HCT116 (cell line): ENCODE measurements around the gene PLGRKT. TPM values are rescaled to one million over a fixed set of nuclear protein-coding genes. Genes with fewer than 3 reads are reported as not detected.

Experiments
- ATAC-seq: fragments of 200-7000 bp; cut with Tn5 transposase; 2 replicates; pipeline ENCODE4 v1.9.1; 2020; ENCODE audit warnings: mild to moderate bottlenecking, moderate library complexity
- BruUV-seq: library from RNA; stranded (reverse); fragments of 400-500 nt; replicated peaks from 2 replicates; lab custom pipeline; 2021; lab: Mats Ljungman, UMichigan
- CTCF ChIA-PET: fragments of 300-600 bp; sonication (Branson Sonifier 250); formaldehyde crosslinking; loops from one replicate; lab custom pipeline; 2021; ENCODE audit warnings: antibody characterized with exemption; lab: Charles Lee
- POLR2A ChIA-PET: fragments of 300-600, 350-600 bp; sonication (Branson Sonifier 250); formaldehyde crosslinking; loops from one replicate; lab custom pipeline; 2021; ENCODE audit warnings: antibody characterized with exemption; lab: Charles Lee
- RAD21 ChIA-PET, 2 experiments: fragments of 300-600 bp; sonication (Branson Sonifier 250); formaldehyde crosslinking; loops; one replicate each; lab custom pipeline; 2023; ENCODE audit warnings: low total read pairs in 2 of 2; ENCODE audit not compliant: uncharacterized antibody in 2 of 2, unreplicated experiment in 2 of 2, low non-redundant PET in 1 of 2; lab: Charles Lee
- DNase-seq: peaks from one replicate; pipeline ENCODE4 v3.0.0-alpha.2; 2010; ENCODE audit warnings: low read depth, low spot score
- H2AFZ ChIP-seq: fragments of 200-600 bp; shearing (Covaris generic), sonication (generic); 2 replicates; pipeline ENCODE4 v1.6.1; 2017; ENCODE audit warnings: low read depth, mixed run types, mixed read lengths, antibody characterized with exemption, low read length; ENCODE audit not compliant: poor library complexity, severe bottlenecking
- H3K27ac ChIP-seq: 2 replicates; pipeline ENCODE4 v1.5.1; 2012; ENCODE audit warnings: low read depth, low read length
- H3K27me3 ChIP-seq: fragments of 200-600 bp; sonication (generic); 2 replicates; pipeline ENCODE4 v1.6.1; 2016; ENCODE audit warnings: mixed run types, low read length, mixed read lengths; ENCODE audit not compliant: insufficient read depth
- H3K36me3 ChIP-seq, 2 experiments: fragments of 200-500 bp in 1 of 2; fragments of 200-600 bp in 1 of 2; sonication (Bioruptor generic) in 1 of 2; sonication (generic) in 1 of 2; 2 replicates each; pipeline versions ENCODE4 v1.5.1 to v1.6.1; 2014 to 2016; ENCODE audit warnings: low read length in 2 of 2, inconsistent platforms in 1 of 2, mixed read lengths in 1 of 2, mixed run types in 1 of 2; ENCODE audit not compliant: insufficient read depth in 2 of 2, control insufficient read depth in 1 of 2
- H3K4me1 ChIP-seq, 2 experiments: fragments of 200-600 bp in 1 of 2; sonication (generic) in 1 of 2; 2 replicates each; pipeline versions ENCODE4 v1.5.1 to v1.6.1; 2012 to 2017; ENCODE audit warnings: low read length in 2 of 2, inconsistent platforms in 1 of 2, mild to moderate bottlenecking in 1 of 2, mixed read lengths in 1 of 2, mixed run types in 1 of 2, moderate library complexity in 1 of 2; ENCODE audit not compliant: insufficient read depth in 2 of 2, control insufficient read depth in 1 of 2
- H3K4me2 ChIP-seq: fragments of 200-600 bp; sonication (generic); 2 replicates; pipeline ENCODE4 v1.6.1; 2017; ENCODE audit warnings: mixed run types, low read length, mixed read lengths
- H3K4me3 ChIP-seq, 2 experiments: fragments of 200-600 bp in 1 of 2; sonication (generic) in 1 of 2; replicated peaks in 1 of 2; 2 replicates each; pipeline ENCODE4 v1.5.1; 2011 to 2016; ENCODE audit warnings: low read length in 2 of 2, control low read depth in 1 of 2, low read depth in 1 of 2, mild to moderate bottlenecking in 1 of 2, mixed read lengths in 1 of 2, mixed run types in 1 of 2
- H3K79me2 ChIP-seq: fragments of 200-600 bp; sonication (generic); 2 replicates; pipeline ENCODE4 v1.6.1; 2017; ENCODE audit warnings: mild to moderate bottlenecking, mixed run types, low read length, moderate library complexity, mixed read lengths; ENCODE audit not compliant: insufficient read depth
- H3K9ac ChIP-seq: fragments of 200-600 bp; sonication (generic); 2 replicates; pipeline ENCODE4 v1.6.1; 2016; ENCODE audit warnings: low read length, mixed read lengths
- H3K9me2 ChIP-seq: fragments of 200-600 bp; sonication (generic), shearing (Covaris generic); 2 replicates; pipeline ENCODE4 v1.6.1; 2017; ENCODE audit warnings: mixed run types, mild to moderate bottlenecking, moderate library complexity; ENCODE audit not compliant: insufficient read depth
- H3K9me3 ChIP-seq, 2 experiments: fragments of 200-500 bp in 1 of 2; fragments of 200-600 bp in 1 of 2; sonication (Bioruptor generic) in 1 of 2; sonication (generic) in 1 of 2; 2 replicates each; pipeline ENCODE4 v1.6.1; 2014 to 2017; ENCODE audit warnings: low read length in 2 of 2, mixed read lengths in 2 of 2, inconsistent platforms in 1 of 2, low read depth in 1 of 2, mild to moderate bottlenecking in 1 of 2, mixed run types in 1 of 2, moderate library complexity in 1 of 2; ENCODE audit not compliant: control insufficient read depth in 1 of 2, insufficient read depth in 1 of 2
- H4K20me1 ChIP-seq: fragments of 200-600 bp; sonication (generic), shearing (Covaris generic); 2 replicates; pipeline ENCODE4 v1.6.1; 2017; ENCODE audit warnings: mixed run types, mild to moderate bottlenecking, moderate library complexity; ENCODE audit not compliant: insufficient read depth
- CBX3 ChIP-seq: IDR thresholded peaks from 2 replicates; pipeline ENCODE4 v1.6.1; 2012; ENCODE audit warnings: low read depth
- CEBPB ChIP-seq: IDR thresholded peaks from 2 replicates; pipeline ENCODE4 v1.6.1; 2012; ENCODE audit warnings: low read depth
- EGR1 ChIP-seq: IDR thresholded peaks from 2 replicates; pipeline ENCODE4 v1.6.1; 2012; ENCODE audit warnings: low read depth
- EZH2 ChIP-seq: fragments of 200-600 bp; sonication (generic); IDR thresholded peaks from 2 replicates; pipeline ENCODE4 v1.6.1; 2017; ENCODE audit warnings: antibody characterized with exemption, mixed run types
- EZH2phosphoT487 ChIP-seq: fragments of 200-600 bp; IDR thresholded peaks from 2 replicates; pipeline ENCODE4 v1.6.1; 2018; ENCODE audit warnings: antibody characterized with exemption, borderline replicate concordance
- FOSL1 ChIP-seq: IDR thresholded peaks from 2 replicates; pipeline ENCODE4 v1.6.1; 2012; ENCODE audit warnings: low read depth
- JUND ChIP-seq: IDR thresholded peaks from 2 replicates; pipeline ENCODE4 v1.6.1; 2012
- MAX ChIP-seq: IDR thresholded peaks from 2 replicates; pipeline ENCODE4 v1.6.1; 2012
- POLR2A ChIP-seq: IDR thresholded peaks from 2 replicates; pipeline ENCODE4 v1.7.0; 2011; ENCODE audit warnings: borderline replicate concordance; ENCODE audit not compliant: insufficient read depth, insufficient read length; ENCODE audit errors: extremely low read depth
- POLR2AphosphoS5 ChIP-seq: IDR thresholded peaks from 2 replicates; pipeline ENCODE4 v1.6.1; 2011; ENCODE audit warnings: mild to moderate bottlenecking, low read depth, low read length, moderate library complexity
- SP1 ChIP-seq: IDR thresholded peaks from 2 replicates; pipeline ENCODE4 v1.6.1; 2012; ENCODE audit warnings: low read depth
- TCF7L2 ChIP-seq: IDR thresholded peaks from 2 replicates; pipeline ENCODE4 v1.7.0; 2011; ENCODE audit warnings: borderline replicate concordance, inconsistent platforms; ENCODE audit not compliant: insufficient read depth, insufficient read length; ENCODE audit errors: extremely low read depth
- YY1 ChIP-seq: IDR thresholded peaks from 2 replicates; pipeline ENCODE4 v1.6.1; 2011; ENCODE audit warnings: low read length, low read depth, moderate library complexity, mild to moderate bottlenecking; ENCODE audit not compliant: insufficient replicate concordance; ENCODE audit errors: extremely low read depth
- ZBTB33 ChIP-seq: IDR thresholded peaks from 2 replicates; pipeline ENCODE4 v1.6.1; 2011; ENCODE audit warnings: mild to moderate bottlenecking, low read length, moderate library complexity; ENCODE audit not compliant: insufficient replicate concordance; ENCODE audit errors: extremely low read depth
- ZNF274 ChIP-seq: fragments of 200-500 bp; sonication (Bioruptor generic); IDR thresholded peaks from 2 replicates; pipeline ENCODE4 v1.6.1; 2014; ENCODE audit warnings: mild to moderate bottlenecking, low read depth, low read length, inconsistent platforms
- intact Hi-C: fragments of 100-400 bp; cut with micrococcal nuclease; formaldehyde crosslinking; loops from 2 replicates; pipeline ENCODE4 v1.10.0; 2022
- total RNA-seq: library from RNA; stranded (reverse); gene quantifications from one replicate; pipeline ENCODE4 v1.2.1, GENCODE V29; 2021; ENCODE audit not compliant: unreplicated experiment

PLGRKT gene
- total RNA-seq, 1 experiment from 2014 or later, result 23.8 TPM

- ChIA-PET POLR2A (no interaction called here), CTCF (no interaction called here), RAD21 (no interaction called here)
- DNase-seq, result no peak
- TF ChIP-seq JUND, result no peak
- no peak for TF ChIP-seq EZH2phosphoT487
- TF ChIP-seq FOSL1, result no peak
- no peak for TF ChIP-seq MAX
- no peaks in the 10 kb centered on the region for H3K9me2 ChIP-seq
- H3K9ac ChIP-seq, result no peak overlapping the region
- H3K36me3 ChIP-seq, result no peaks in the 10 kb centered on the region
- H3K27me3 ChIP-seq, result no peaks in the 10 kb centered on the region
- no peak overlapping the region for H3K27ac ChIP-seq
- BruUV-seq, result no TSS peak
- no peak for ATAC-seq
- H3K9me3 ChIP-seq, result no peaks in the 10 kb centered on the region
- H3K79me2 ChIP-seq, result no peaks in the 10 kb centered on the region
- H3K4me3 ChIP-seq, result no peak overlapping the region
- intact Hi-C loops, result no loop called here
- no peak overlapping the region for H3K4me2 ChIP-seq
- no peaks in the 10 kb centered on the region for H4K20me1 ChIP-seq
- H3K4me1 ChIP-seq, result no peaks in the 10 kb centered on the region
- H2AFZ ChIP-seq, result no peak overlapping the region
Observed at GRCh38 chr9:5360341-5360740, 77.4 kb downstream of the PLGRKT start.

GRCh38 chr9:5357431-5358105, 80.2 kb downstream of the PLGRKT start:
- no TSS peak for BruUV-seq
- Histone ChIP-seq H4K20me1 (no peaks in the 10 kb centered on the region), H3K79me2 (no peaks in the 10 kb centered on the region), H3K9me3 (no peaks in the 10 kb centered on the region), H3K27me3 (no peaks in the 10 kb centered on the region), H3K27ac (no peak overlapping the region), H3K36me3 (no peaks in the 10 kb centered on the region), H3K4me1 (no peaks in the 10 kb centered on the region), H3K4me3 (no peak overlapping the region), H3K4me2 (no peak overlapping the region), H2AFZ (no peak overlapping the region), H3K9ac (no peak overlapping the region), H3K9me2 (no peaks in the 10 kb centered on the region)
- intact Hi-C loops, result no loop called here
- ChIA-PET CTCF (no interaction called here), RAD21 (no interaction called here), POLR2A (no interaction called here)
- ATAC-seq, result no peak
- no peak for DNase-seq
- TF ChIP-seq TCF7L2 (no peak), EZH2 (no peak), CEBPB (no peak), CBX3 (no peak), EGR1 (no peak), YY1 (no peak), POLR2A (no peak), ZBTB33 (no peak), MAX (no peak), POLR2AphosphoS5 (no peak), ZNF274 (no peak), EZH2phosphoT487 (no peak), SP1 (no peak)
